Measurements from ENCODE around the gene PPIE.

The PPIE gene

GRCh38 chr1:39738622-39739366 is at the start of gene PPIE:
PPIE (plus strand) TSS chr1:39738882; CDS start chr1:39738901, 19 bp downstream.
- peaks cover 16% of the 10 kb centered on the region for H3K79me2 ChIP-seq (ENCODE audit: insufficient read depth, low read depth)
- H3K9ac ChIP-seq: peak within 1 kb of the TSS; percentile 74; the same call in 1 of the 2 replicates
- H3K36me3 ChIP-seq (ENCODE audit: insufficient read depth): no peaks in the 10 kb centered on the region; the same call in 1 of the 2 replicates
- no peak for TF ChIP-seq CTCF (conservative IDR thresholded peaks at IDR 0.05; ENCODE audit: low read depth, low read length)
- H3K27me3 ChIP-seq (ENCODE audit: insufficient read depth, low read depth): no peaks in the 10 kb centered on the region
- H3K4me1 ChIP-seq (ENCODE audit: low read depth, poor library complexity, severe bottlenecking): peaks cover 65% of the 10 kb centered on the region
- H2AFZ ChIP-seq (ENCODE audit: low read depth): peak within 1 kb of the TSS; percentile 72
- H3K27ac ChIP-seq: peak within 1 kb of the TSS; percentile 50
- H3K4me3 ChIP-seq (IDR thresholded peaks at IDR 0.05; ENCODE audit: insufficient read depth, low read depth, low read length): peak within 1 kb of the TSS; percentile 71
- H3K4me2 ChIP-seq: peak within 1 kb of the TSS; percentile 97
- no peaks in the 10 kb centered on the region for H4K20me1 ChIP-seq (ENCODE audit: insufficient read depth)

- Histone ChIP-seq H3K9ac (no peak overlapping the region), H3K79me2 (ENCODE audit: insufficient read depth, low read depth) (no peaks in the 10 kb centered on the region), H3K4me3 (IDR thresholded peaks at IDR 0.05; ENCODE audit: insufficient read depth, low read depth, low read length) (no peak overlapping the region), H4K20me1 (ENCODE audit: insufficient read depth) (no peaks in the 10 kb centered on the region), H3K27me3 (ENCODE audit: insufficient read depth, low read depth) (peaks cover 15% of the 10 kb centered on the region; the same call in 1 of the 2 replicates), H2AFZ (ENCODE audit: low read depth) (no peak overlapping the region), H3K36me3 (ENCODE audit: insufficient read depth) (no peaks in the 10 kb centered on the region), H3K4me2 (no peak overlapping the region), H3K27ac (no peak overlapping the region), H3K4me1 (ENCODE audit: low read depth, poor library complexity, severe bottlenecking) (peaks cover 5% of the 10 kb centered on the region)
- TF ChIP-seq CTCF (conservative IDR thresholded peaks at IDR 0.05; ENCODE audit: low read depth, low read length): no peak
Measured at GRCh38 chr1:39689214-39689613, 49.5 kb upstream of the PPIE start.

- no peak overlapping the region for H3K27ac ChIP-seq
- H3K4me3 ChIP-seq (IDR thresholded peaks at IDR 0.05; ENCODE audit: insufficient read depth, low read depth, low read length): no peak overlapping the region
- no peaks in the 10 kb centered on the region for H3K36me3 ChIP-seq (ENCODE audit: insufficient read depth)
- H3K9ac ChIP-seq: no peak overlapping the region
- H3K4me2 ChIP-seq: no peak overlapping the region
- TF ChIP-seq CTCF (conservative IDR thresholded peaks at IDR 0.05; ENCODE audit: low read depth, low read length): no peak
- H4K20me1 ChIP-seq (ENCODE audit: insufficient read depth): no peaks in the 10 kb centered on the region
- no peaks in the 10 kb centered on the region for H3K79me2 ChIP-seq (ENCODE audit: insufficient read depth, low read depth)
- peaks cover 9% of the 10 kb centered on the region for H3K4me1 ChIP-seq (ENCODE audit: low read depth, poor library complexity, severe bottlenecking)
- H2AFZ ChIP-seq (ENCODE audit: low read depth): no peak overlapping the region
- peaks cover 15% of the 10 kb centered on the region; the same call in 1 of the 2 replicates for H3K27me3 ChIP-seq (ENCODE audit: insufficient read depth, low read depth)
Measured at GRCh38 chr1:39689635-39690034, 49.0 kb upstream of the PPIE start.

GRCh38 chr1:39690225-39690624 is 48.5 kb upstream of the PPIE start:
- peaks cover 15% of the 10 kb centered on the region; the same call in 1 of the 2 replicates for H3K27me3 ChIP-seq (ENCODE audit: insufficient read depth, low read depth)
- H3K4me1 ChIP-seq (ENCODE audit: low read depth, poor library complexity, severe bottlenecking): peaks cover 15% of the 10 kb centered on the region
- no peaks in the 10 kb centered on the region for H4K20me1 ChIP-seq (ENCODE audit: insufficient read depth)
- H3K27ac ChIP-seq: no peak overlapping the region
- no peaks in the 10 kb centered on the region for H3K36me3 ChIP-seq (ENCODE audit: insufficient read depth)
- H2AFZ ChIP-seq (ENCODE audit: low read depth): no peak overlapping the region
- TF ChIP-seq CTCF (conservative IDR thresholded peaks at IDR 0.05; ENCODE audit: low read depth, low read length): no peak
- H3K9ac ChIP-seq: no peak overlapping the region
- no peak overlapping the region for H3K4me2 ChIP-seq
- no peak overlapping the region for H3K4me3 ChIP-seq (IDR thresholded peaks at IDR 0.05; ENCODE audit: insufficient read depth, low read depth, low read length)
- no peaks in the 10 kb centered on the region for H3K79me2 ChIP-seq (ENCODE audit: insufficient read depth, low read depth)

All from KMS-11 (cell line).